Endodermal cell (in vitro differentiated cells): ENCODE measurements around the gene TRMT5. TPM values are rescaled to one million over a fixed set of nuclear protein-coding genes. Genes with fewer than 3 reads are reported as not detected.

Source experiments
- DNase-seq: peaks from one replicate; pipeline ENCODE4 v3.0.0-alpha.2; 2017
- H3K27ac ChIP-seq: 2 replicates; pipeline ENCODE4 v1.5.1; 2013; ENCODE audit warnings: mild to moderate bottlenecking, low read depth, low read length, moderate library complexity
- H3K27me3 ChIP-seq: 2 replicates; pipeline ENCODE4 v1.6.1; 2013; ENCODE audit warnings: mild to moderate bottlenecking, low read length, moderate library complexity; ENCODE audit not compliant: insufficient read depth, control insufficient read depth, poor library complexity, severe bottlenecking
- H3K36me3 ChIP-seq: 2 replicates; pipeline ENCODE4 v1.7.0; 2013; ENCODE audit warnings: mild to moderate bottlenecking, low read length, moderate library complexity; ENCODE audit not compliant: control insufficient read depth, insufficient read depth
- H3K4me1 ChIP-seq: one replicate; pipeline ENCODE4 v1.7.0; 2013; ENCODE audit warnings: low read length; ENCODE audit not compliant: control insufficient read depth, insufficient read depth
- H3K4me3 ChIP-seq: 2 replicates; pipeline ENCODE4 v1.5.1; 2013; ENCODE audit warnings: mild to moderate bottlenecking, low read length, moderate library complexity
- H3K9ac ChIP-seq: 2 replicates; pipeline ENCODE4 v1.6.1; 2013; ENCODE audit warnings: mild to moderate bottlenecking, low read length, moderate library complexity; ENCODE audit not compliant: poor library complexity, severe bottlenecking; ENCODE audit errors: extremely low read depth
- H3K9me3 ChIP-seq: 2 replicates; pipeline ENCODE4 v1.6.1; 2013; ENCODE audit warnings: mild to moderate bottlenecking, low read length, moderate library complexity; ENCODE audit not compliant: control insufficient read depth
- H3K27ac Mint-ChIP-seq: 2 replicates; pipeline ENCODE4 v1.8.0; 2020; ENCODE audit warnings: mixed read lengths
- H3K27me3 Mint-ChIP-seq: 2 replicates; pipeline ENCODE4 v1.8.0; 2021; ENCODE audit warnings: mild to moderate bottlenecking, mixed read lengths; ENCODE audit not compliant: insufficient read depth
- H3K36me3 Mint-ChIP-seq: 2 replicates; pipeline ENCODE4 v1.8.0; 2020; ENCODE audit warnings: low read depth, mixed read lengths
- H3K4me1 Mint-ChIP-seq: 2 replicates; pipeline ENCODE4 v1.8.0; 2020; ENCODE audit warnings: mixed read lengths
- H3K4me3 Mint-ChIP-seq: 2 replicates; pipeline ENCODE4 v1.8.0; 2020; ENCODE audit warnings: mild to moderate bottlenecking, moderate library complexity, mixed read lengths
- H3K9me3 Mint-ChIP-seq: 2 replicates; pipeline ENCODE4 v1.8.0; 2020; ENCODE audit warnings: mild to moderate bottlenecking, mixed read lengths
- CTCF ChIP-seq: fragments of 200-600 bp; sonication (generic); conservative IDR thresholded peaks from 2 replicates; pipeline ENCODE4 v1.5.0; 2021; ENCODE audit warnings: antibody characterized with exemption, mild to moderate bottlenecking
- WGBS, 2 experiments: methylation state at CpG; one replicate each; pipeline versions ENCODE4 v1.1.5 to v1.1.7; 2013; ENCODE audit warnings: missing lambda C conversion rate in 2 of 2, mixed read lengths in 1 of 2; ENCODE audit not compliant: insufficient coverage in 1 of 2, insufficient read length in 1 of 2; 5-methylcytosine and 5-hydroxymethylcytosine counted together
- total RNA-seq, 2 donors: library from RNA; stranded (reverse); fragmentation: NEBNext Ultra II Directional in 1 of 2; extraction: Animal tissue kit (Norgen Biotek cat#: 25700) in 1 of 2; gene quantifications; 2 replicates in 1 of 2; 3 replicates in 1 of 2; pipeline ENCODE4 v1.2.1, GENCODE V29; 2021

The TRMT5 gene
- total RNA-seq, 2 donors from 2014 or later, result 18.4 to 19.8 TPM

DNA sequence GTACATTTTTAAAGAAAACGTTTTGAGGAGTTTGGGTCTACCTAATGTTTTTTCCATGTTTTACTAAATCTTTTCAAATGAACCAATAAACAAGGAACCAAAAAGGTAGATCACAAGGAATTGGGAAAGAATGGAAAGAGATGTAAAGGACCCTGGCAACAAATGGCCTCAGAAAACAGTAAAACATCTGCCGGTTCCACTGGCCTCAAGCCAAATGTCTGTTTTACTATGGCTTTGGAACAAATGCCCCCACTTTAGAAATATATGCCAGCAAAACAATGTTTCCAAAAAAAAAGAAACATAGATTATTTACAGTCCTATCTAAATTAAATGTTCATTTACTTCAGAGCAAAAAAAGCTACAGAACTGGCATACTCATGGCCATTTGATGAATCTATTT lies 3.0 kb downstream of the TRMT5 start:
- H3K36me3 Mint-ChIP-seq, result peaks cover 16% of the 10 kb centered on the region
- no peaks in the 10 kb centered on the region for H3K9me3 Mint-ChIP-seq
- H3K4me3 Mint-ChIP-seq, result no peak overlapping the region
- no peak for DNase-seq
- H3K27me3 Mint-ChIP-seq, result no peaks in the 10 kb centered on the region
- H3K4me1 ChIP-seq, result no peaks in the 10 kb centered on the region
- TF ChIP-seq CTCF, result no peak
- H3K4me3 ChIP-seq, result no peak overlapping the region
- 87% methylated on average over 2 of the region's 2 CpGs; no CpG with 5 or more reads in 1 of the 2 experiments for WGBS, 2 experiments
- no peaks in the 10 kb centered on the region for H3K9me3 ChIP-seq
- H3K27ac Mint-ChIP-seq, result no peak overlapping the region
- peaks cover 13% of the 10 kb centered on the region for H3K36me3 ChIP-seq
- no peak overlapping the region for H3K9ac ChIP-seq
- no peaks in the 10 kb centered on the region for H3K27me3 ChIP-seq
- peaks cover 10% of the 10 kb centered on the region for H3K4me1 Mint-ChIP-seq
- no peak overlapping the region for H3K27ac ChIP-seq

GRCh38 chr14:60975551-60975950 lies 5.3 kb downstream of the TRMT5 start:
- no peaks in the 10 kb centered on the region for H3K9me3 ChIP-seq
- Mint-ChIP-seq H3K4me3 (no peak overlapping the region), H3K36me3 (peaks cover 16% of the 10 kb centered on the region), H3K27ac (no peak overlapping the region), H3K27me3 (no peaks in the 10 kb centered on the region), H3K9me3 (no peaks in the 10 kb centered on the region), H3K4me1 (peaks cover 10% of the 10 kb centered on the region)
- no peak for DNase-seq
- no peak overlapping the region for H3K4me3 ChIP-seq
- H3K27ac ChIP-seq, result no peak overlapping the region
- no peaks in the 10 kb centered on the region for H3K27me3 ChIP-seq
- 75 to 88% methylated on average over 2 of the region's 2 CpGs for WGBS, 2 experiments
- H3K36me3 ChIP-seq, result peaks cover 13% of the 10 kb centered on the region
- H3K4me1 ChIP-seq, result no peaks in the 10 kb centered on the region
- no peak overlapping the region for H3K9ac ChIP-seq
- no peak for TF ChIP-seq CTCF

GRCh38 chr14:60974090-60974651 lies 6.7 kb downstream of the TRMT5 start:
- Histone ChIP-seq H3K27ac (no peak overlapping the region), H3K4me3 (no peak overlapping the region), H3K9me3 (no peaks in the 10 kb centered on the region), H3K9ac (no peak overlapping the region), H3K27me3 (no peaks in the 10 kb centered on the region), H3K36me3 (peaks cover 13% of the 10 kb centered on the region), H3K4me1 (no peaks in the 10 kb centered on the region)
- no peak overlapping the region for H3K27ac Mint-ChIP-seq
- DNase-seq, result no peak
- no peak overlapping the region for H3K4me3 Mint-ChIP-seq
- H3K27me3 Mint-ChIP-seq, result no peaks in the 10 kb centered on the region
- H3K36me3 Mint-ChIP-seq, result peaks cover 16% of the 10 kb centered on the region
- H3K9me3 Mint-ChIP-seq, result no peaks in the 10 kb centered on the region
- 92 to 95% methylated on average over 6 of the region's 6 CpGs for WGBS, 2 experiments
- no peak for TF ChIP-seq CTCF
- peaks cover 5% of the 10 kb centered on the region for H3K4me1 Mint-ChIP-seq
